Measurements from ENCODE around the gene PLLP.
"Not testable (repeated sequence)": the region's sequence is repeated elsewhere in the genome, so short reads cannot be mapped to it uniquely, and the experiment has no call there.

Gene PLLP

DNA sequence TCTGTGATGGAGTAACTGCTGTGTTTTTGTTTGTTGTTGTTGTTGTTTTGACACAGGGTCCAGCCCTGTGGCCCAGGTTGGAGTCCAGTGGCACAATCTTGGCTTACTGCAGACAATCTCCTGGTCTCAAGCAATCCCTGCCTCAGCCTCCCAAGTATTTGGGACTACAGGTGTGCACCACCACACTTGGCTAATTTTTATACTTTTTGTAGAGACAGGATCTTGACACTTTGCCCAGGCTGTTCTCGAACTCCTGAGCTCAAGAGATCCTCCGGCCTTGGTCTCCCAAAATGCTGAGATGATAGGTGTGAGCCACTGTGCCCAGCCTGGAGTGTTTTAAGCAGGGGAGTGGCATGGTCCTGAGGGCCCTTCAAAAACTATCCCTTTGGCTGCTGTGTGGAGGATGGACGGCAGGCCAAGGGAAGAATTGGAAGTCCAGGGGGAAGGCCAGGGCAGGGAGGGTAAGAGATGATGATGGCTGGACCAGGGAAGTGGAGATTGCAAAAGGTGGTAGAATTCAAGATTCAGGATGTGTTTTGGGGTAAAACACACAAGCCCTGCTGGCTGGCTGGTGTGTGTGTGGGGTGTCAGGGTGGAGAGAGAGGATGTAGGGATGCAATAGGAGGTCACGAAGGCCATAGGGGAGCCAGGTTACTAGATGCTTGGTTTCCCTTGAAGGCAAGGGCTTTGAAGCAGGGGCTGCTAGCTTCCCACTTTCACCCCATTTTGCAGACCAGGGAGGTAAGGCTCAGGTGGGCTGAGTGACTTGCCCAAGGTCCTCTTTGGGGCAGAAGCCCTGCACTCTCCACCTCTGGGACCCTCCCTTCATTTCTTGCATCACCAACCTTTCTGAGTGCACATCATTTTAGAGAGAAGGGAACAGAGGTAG is 18.8 kb upstream of the PLLP start:
- DNase-seq (ENCODE audit: low read depth) = no peak

- no peak for DNase-seq (ENCODE audit: low read depth)
These were observed 16.8 kb upstream of the PLLP start for GRCh38 chr16:57301126-57301817.

- DNase-seq (ENCODE audit: low read depth) = peak; percentile 97
These were observed 16.1 kb upstream of the PLLP start for GRCh38 chr16:57300387-57301125.

- DNase-seq (ENCODE audit: low read depth) = peak; percentile 95
These were observed 15.4 kb upstream of the PLLP start for GRCh38 chr16:57299719-57300386.

GRCh38 chr16:57299009-57299718 is 14.7 kb upstream of the PLLP start:
- DNase-seq (ENCODE audit: low read depth) = peak; percentile 75

- DNase-seq (ENCODE audit: low read depth) = no peak
These were observed 13.4 kb upstream of the PLLP start for GRCh38 chr16:57297856-57298255.

GRCh38 chr16:57289391-57290257 is 5.2 kb upstream of the PLLP start:
- no peak for DNase-seq (ENCODE audit: low read depth)

DNA sequence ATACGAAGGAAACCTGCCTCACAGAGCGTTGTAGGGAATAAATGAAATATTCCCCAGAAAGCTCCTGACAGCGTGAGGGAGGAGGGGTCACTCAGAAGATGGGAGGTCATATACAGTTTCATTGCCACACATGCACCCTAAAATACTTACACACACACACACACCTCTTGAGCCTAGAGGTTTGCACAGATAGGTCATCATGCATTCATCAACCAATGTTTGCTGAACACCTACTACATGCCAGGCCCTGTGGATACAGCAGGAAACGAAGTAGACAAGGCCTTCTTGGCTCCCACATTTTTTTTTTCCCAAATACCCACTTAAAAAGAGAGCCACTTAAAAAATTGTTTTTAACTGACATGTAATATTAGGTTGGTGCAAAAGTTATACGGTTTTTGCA is 907 bp upstream of the PLLP start:
- DNase-seq (ENCODE audit: low read depth) = no peak

- DNase-seq (ENCODE audit: low read depth) = no peak
These were observed 486 bp upstream of the PLLP start for GRCh38 chr16:57284952-57285363.

GRCh38 chr16:57283959-57284208 is 588 bp downstream of the PLLP start:
- no peak for DNase-seq (ENCODE audit: low read depth)

DNA sequence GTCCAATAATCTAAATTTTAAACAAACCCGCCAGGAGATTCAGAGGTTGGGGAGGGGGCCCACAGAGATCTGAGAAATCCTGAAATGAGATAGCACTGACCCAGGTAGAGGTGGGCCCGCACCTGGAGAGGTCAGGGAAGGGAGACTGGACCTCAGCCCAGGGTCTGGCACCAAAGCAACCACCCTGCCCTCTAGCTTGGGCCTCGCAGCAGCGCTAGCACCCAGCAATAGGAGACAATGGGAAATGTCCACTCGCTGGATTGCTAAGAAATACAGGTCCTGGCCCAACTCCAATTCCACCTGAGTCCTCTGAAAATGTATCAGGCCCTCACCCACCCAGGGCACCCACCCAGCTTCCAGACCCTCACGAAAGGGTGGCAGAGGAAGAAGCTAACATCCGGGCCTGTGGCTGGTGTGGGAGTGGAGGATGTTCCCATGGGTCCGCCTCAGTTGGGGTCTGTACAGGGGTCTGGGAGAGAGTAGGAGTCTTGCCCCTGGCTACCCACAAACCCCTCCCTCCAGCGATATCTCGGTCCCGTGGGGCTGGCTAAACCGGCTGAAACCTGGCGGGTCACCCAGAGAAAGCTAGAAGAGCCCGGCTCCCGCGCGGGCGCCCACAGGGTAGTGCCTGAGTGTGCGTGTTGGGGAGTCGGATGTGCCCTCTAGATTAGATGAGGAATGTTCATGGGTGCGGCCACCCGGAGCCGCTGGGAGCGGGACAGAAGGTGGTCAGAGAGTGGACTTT is 1.1 kb downstream of the PLLP start:
- no peak for DNase-seq (ENCODE audit: low read depth)

GRCh38 chr16:57282510-57283213 is 1.8 kb downstream of the PLLP start:
- DNase-seq (ENCODE audit: low read depth) = no peak

- DNase-seq (ENCODE audit: low read depth) = no peak
These were observed 2.7 kb downstream of the PLLP start for GRCh38 chr16:57281791-57282190.

DNA sequence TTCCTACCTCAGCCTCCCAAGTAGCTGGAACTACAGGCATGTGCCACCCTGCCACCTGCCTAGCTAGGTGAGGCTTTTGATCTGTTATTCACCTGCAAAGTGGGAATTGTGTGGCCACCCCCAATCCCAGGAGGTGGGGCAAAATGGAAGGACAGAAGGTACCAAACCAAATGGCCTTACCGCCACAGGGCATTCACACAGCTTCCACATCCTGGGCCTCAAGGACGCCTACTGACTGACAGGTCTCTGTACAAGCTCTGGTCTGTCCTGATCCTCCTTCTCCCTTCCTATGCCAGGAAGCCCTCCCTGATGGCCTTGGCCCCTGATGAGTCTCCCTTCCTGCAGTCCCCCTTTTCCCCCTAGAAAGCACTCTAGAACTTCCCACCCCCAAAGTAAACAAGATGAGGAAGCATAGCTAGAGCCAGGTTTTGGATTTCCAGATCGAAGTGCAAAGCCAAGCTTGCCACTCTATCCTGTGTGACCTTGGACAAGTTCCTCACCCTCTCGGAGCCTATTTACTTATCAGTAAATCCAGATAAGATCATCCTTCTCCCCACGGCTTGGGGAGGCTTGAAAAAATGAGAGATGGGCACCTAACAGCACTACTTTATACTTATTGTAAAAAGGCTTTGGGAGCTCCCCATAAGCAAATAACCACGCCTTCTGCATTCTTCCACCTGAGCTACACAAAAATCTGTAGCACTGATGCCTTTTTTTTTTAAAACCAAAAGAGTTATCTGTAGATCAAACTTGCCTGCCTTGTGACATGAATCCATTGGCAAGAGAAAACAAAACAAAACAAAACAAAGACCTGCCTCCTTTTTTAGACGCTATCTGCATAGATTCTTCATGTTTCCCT is 4.5 kb downstream of the PLLP start:
- DNase-seq (ENCODE audit: low read depth) = no peak

DNA sequence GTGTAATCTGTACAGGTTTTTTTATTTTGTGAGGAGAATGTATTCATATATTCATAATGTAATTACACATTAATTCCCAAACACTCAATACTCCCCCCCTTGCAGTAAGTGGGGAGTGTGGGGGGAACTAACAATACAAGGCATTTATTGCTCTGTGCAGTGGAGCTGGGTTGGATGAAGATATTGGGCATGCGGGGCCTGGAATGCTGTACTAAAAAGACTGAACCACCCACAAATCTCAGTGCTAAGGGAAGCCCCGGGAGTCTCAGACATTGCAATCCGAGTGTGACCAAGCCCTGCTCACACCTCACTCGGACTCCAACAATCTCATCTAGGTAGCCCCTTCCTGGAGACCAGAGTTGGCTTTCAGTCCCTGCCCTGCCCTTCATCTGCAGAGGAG is 6.0 kb downstream of the PLLP start:
- DNase-seq (ENCODE audit: low read depth) = no peak

DNA sequence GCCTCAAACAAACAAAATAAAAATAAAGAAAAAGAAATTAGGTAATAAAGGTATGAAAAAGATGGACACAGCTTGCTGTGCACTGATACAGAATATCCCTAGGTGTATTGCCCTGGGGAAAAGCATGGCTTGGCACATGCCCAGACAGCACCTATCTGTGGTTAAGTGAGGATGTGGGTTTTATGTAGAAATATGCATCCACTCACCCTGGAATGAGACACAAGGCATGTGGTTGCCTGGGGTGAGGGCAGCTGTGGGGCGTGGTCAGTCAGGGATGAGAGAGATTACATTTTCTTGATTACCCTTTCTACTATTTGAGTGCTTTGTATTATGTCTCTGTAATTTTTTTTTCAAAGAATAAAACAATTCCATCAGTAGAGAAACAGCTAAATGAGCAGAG is 6.9 kb downstream of the PLLP start:
- peak; percentile 80 for DNase-seq (ENCODE audit: low read depth)

- no peak for DNase-seq (ENCODE audit: low read depth)
These were observed 7.9 kb downstream of the PLLP start for GRCh38 chr16:57276596-57276995.

DNA sequence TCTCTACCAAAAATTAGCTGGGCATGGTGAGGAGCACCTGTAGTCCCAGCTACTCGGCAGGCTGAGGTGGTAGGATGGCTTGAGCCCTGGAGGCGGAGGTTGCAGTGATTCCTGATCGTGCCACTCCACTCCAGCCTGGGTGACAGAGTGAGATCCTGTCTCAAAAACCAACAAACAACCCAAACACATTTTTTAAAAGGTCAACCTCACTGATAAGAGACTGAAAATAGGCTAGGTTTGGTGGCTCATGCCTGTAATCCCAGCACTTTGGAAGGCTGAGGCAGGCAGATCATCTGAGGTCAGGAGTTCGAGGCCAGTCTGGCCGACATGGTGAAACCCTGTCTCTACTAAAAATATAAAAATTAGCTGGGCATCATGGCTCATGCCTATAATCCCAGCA is 8.5 kb downstream of the PLLP start:
- DNase-seq (ENCODE audit: low read depth) = not testable (repeated sequence)

DNA sequence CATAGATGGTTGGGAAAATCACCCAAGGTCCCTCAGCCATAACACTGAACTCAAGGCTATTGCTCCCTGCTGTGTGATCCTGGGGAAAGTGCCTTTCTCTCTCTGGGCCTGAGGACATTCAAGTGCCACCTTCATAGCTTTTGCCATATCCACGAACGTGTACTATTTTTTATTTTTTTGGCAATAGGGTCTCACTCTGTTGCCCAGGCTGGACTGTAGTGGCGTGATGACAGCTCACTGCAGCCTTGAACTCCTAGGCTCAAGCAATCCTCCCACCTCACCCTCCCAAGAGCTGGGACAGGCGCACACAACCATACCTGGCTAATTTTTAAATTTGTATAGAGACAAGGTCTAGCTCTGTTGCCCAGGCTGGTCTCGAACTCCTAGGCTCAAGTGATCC is 10.6 kb downstream of the PLLP start:
- no peak for DNase-seq (ENCODE audit: low read depth)
